Ammon's horn (tissue), 1 donor: ENCODE results near the gene PRSS1.

Source experiments
- DNase-seq: peaks from one replicate; pipeline ENCODE4 v3.0.0-alpha.2; 2016; ENCODE audit warnings: low spot score

Gene PRSS1

GRCh38 chr7:142795339-142795863 lies 46.1 kb downstream of the PRSS1 start:
- DNase-seq = no peak

GRCh38 chr7:142796001-142796500 lies 46.8 kb downstream of the PRSS1 start:
- no peak for DNase-seq

GRCh38 chr7:142796501-142797390 lies 47.5 kb downstream of the PRSS1 start:
- no peak for DNase-seq

GRCh38 chr7:142797391-142798377 lies 48.4 kb downstream of the PRSS1 start:
- no peak for DNase-seq

GRCh38 chr7:142798451-142799436 lies 49.5 kb downstream of the PRSS1 start:
- DNase-seq = no peak

GRCh38 chr7:142799437-142799835 lies 50.2 kb downstream of the PRSS1 start:
- DNase-seq = no peak

- DNase-seq = no peak
These were observed 50.8 kb downstream of the PRSS1 start for GRCh38 chr7:142800088-142800487.

- no peak for DNase-seq
These were observed 51.5 kb downstream of the PRSS1 start for GRCh38 chr7:142800699-142801260.

- no peak for DNase-seq
These were observed 52.5 kb downstream of the PRSS1 start for GRCh38 chr7:142801601-142802295.

- no peak for DNase-seq
These were observed 53.0 kb downstream of the PRSS1 start for GRCh38 chr7:142802301-142802700.
